Natural killer cell (primary cell): ENCODE measurements around the gene GNAI3. TPM values are rescaled to one million over a fixed set of nuclear protein-coding genes. Genes with fewer than 3 reads are reported as not detected.

Experiments used
- ATAC-seq, 3 donors: fragments of 150-1000 bp in 2 of 3; fragments of 200-7000 bp in 1 of 3; cut with Tn5 transposase; 1 replicate in 1 of 3; 2 replicates in 2 of 3; pipeline ENCODE4 v1.10.0; 2021; ENCODE audit warnings: mild to moderate bottlenecking in 2 of 3, moderate library complexity in 2 of 3
- DNase-seq, 2 donors: peaks; one replicate each; pipeline versions ENCODE4 v3.0.0 to v3.0.0-alpha.2; 2013 to 2021; ENCODE audit warnings: mixed read lengths in 1 of 2
- H3K27ac ChIP-seq: one replicate; pipeline ENCODE4 v1.5.1; 2013; ENCODE audit warnings: mild to moderate bottlenecking, low read length
- H3K27me3 ChIP-seq: one replicate; pipeline ENCODE4 v1.6.1; 2013; ENCODE audit warnings: low read length; ENCODE audit not compliant: control insufficient read depth, insufficient read depth
- H3K36me3 ChIP-seq: one replicate; pipeline ENCODE4 v1.6.1; 2013; ENCODE audit warnings: low read length; ENCODE audit not compliant: control insufficient read depth, insufficient read depth
- H3K4me1 ChIP-seq: one replicate; pipeline ENCODE4 v1.6.1; 2013; ENCODE audit warnings: low read length; ENCODE audit not compliant: control insufficient read depth, insufficient read depth
- H3K4me3 ChIP-seq: one replicate; pipeline ENCODE4 v1.5.1; 2013; ENCODE audit warnings: low read length
- H3K9me3 ChIP-seq: one replicate; pipeline ENCODE4 v1.6.1; 2013; ENCODE audit warnings: low read length; ENCODE audit not compliant: control insufficient read depth, insufficient read depth
- H3K27ac Mint-ChIP-seq, 2 donors: one replicate each; pipeline ENCODE4 v1.8.0; 2022; ENCODE audit warnings: mild to moderate bottlenecking in 2 of 2, mixed read lengths in 2 of 2, moderate library complexity in 1 of 2
- H3K27me3 Mint-ChIP-seq, 2 donors: one replicate each; pipeline ENCODE4 v1.8.0; 2022; ENCODE audit warnings: low read depth in 2 of 2, mixed read lengths in 2 of 2
- H3K36me3 Mint-ChIP-seq: one replicate; pipeline ENCODE4 v1.8.0; 2022; ENCODE audit warnings: mixed read lengths
- H3K4me1 Mint-ChIP-seq, 2 donors: one replicate each; pipeline ENCODE4 v1.8.0; 2022; ENCODE audit warnings: mixed read lengths in 2 of 2
- H3K4me3 Mint-ChIP-seq: one replicate; pipeline ENCODE4 v1.8.0; 2022; ENCODE audit warnings: mild to moderate bottlenecking, moderate library complexity, mixed read lengths
- H3K9me3 Mint-ChIP-seq, 2 donors: one replicate each; pipeline ENCODE4 v1.8.0; 2022; ENCODE audit warnings: mixed read lengths in 2 of 2
- CTCF ChIP-seq: fragments of 200-600 bp; IDR thresholded peaks from one replicate; pipeline ENCODE4 v1.8.0; 2022; ENCODE audit warnings: antibody characterized with exemption
- WGBS: methylation state at CpG from one replicate; pipeline ENCODE4 v1.1.7; 2013; ENCODE audit warnings: missing lambda C conversion rate; ENCODE audit not compliant: insufficient coverage; 5-methylcytosine and 5-hydroxymethylcytosine counted together
- intact Hi-C: fragments of 100-400 bp; cut with micrococcal nuclease; formaldehyde crosslinking; loops from one replicate; pipeline ENCODE4 v1.14.2; 2022
- total RNA-seq, 4 donors: library from RNA; stranded (reverse); fragments of 120-200 nt in 1 of 4; gene quantifications; one replicate each; pipeline versions ENCODE4 v1.2.3 to v1.2.4, GENCODE V29; 2013 to 2022

GNAI3 gene
- total RNA-seq, 3 donors from 2014 or later (not counting 1 experiment from before 2014, with no cell fraction given): 6.1 to 7.6 (median 6.9) TPM

- Histone ChIP-seq H3K4me1 (peaks cover 5% of the 10 kb centered on the region), H3K4me3 (peak overlapping the region; percentile 89), H3K9me3 (no peaks in the 10 kb centered on the region), H3K27me3 (no peaks in the 10 kb centered on the region), H3K36me3 (no peaks in the 10 kb centered on the region), H3K27ac (peak overlapping the region; percentile 94)
- no peak for TF ChIP-seq CTCF
- Mint-ChIP-seq H3K9me3 (no peaks in the 10 kb centered on the region), H3K36me3 (no peaks in the 10 kb centered on the region), H3K27me3 (no peaks in the 10 kb centered on the region), H3K4me3 (peak overlapping the region; percentile 94), H3K27ac (peak overlapping the region; percentile 91 to 98), H3K4me1 (peaks cover 38 to 51% of the 10 kb centered on the region in 2 donors)
- 3% methylated on average over 21 of the region's 22 CpGs for WGBS
- ATAC-seq (peak in 1 of 3 donors; percentile 15), DNase-seq (peak in 1 of 2 donors; percentile 59)
- intact Hi-C loops: loop anchor here (1.0 to 5.0 kb wide), 3 partner anchors 74 to 120 kb away; partner anchors contain the start of gene PSMA5
Measured at GRCh38 chr1:109547463-109548320, 723 bp upstream of the GNAI3 start.

GRCh38 chr1:109556563-109556962 is 8.1 kb downstream of the GNAI3 start:
- H3K4me3 Mint-ChIP-seq: no peak overlapping the region
- ATAC-seq (no peak), DNase-seq (no peak)
- intact Hi-C loops: no loop called here
- Histone ChIP-seq H3K4me1 (no peaks in the 10 kb centered on the region), H3K27me3 (no peaks in the 10 kb centered on the region), H3K36me3 (no peaks in the 10 kb centered on the region), H3K4me3 (no peak overlapping the region), H3K27ac (no peak overlapping the region), H3K9me3 (no peaks in the 10 kb centered on the region)
- no peaks in the 10 kb centered on the region for H3K9me3 Mint-ChIP-seq
- no peaks in the 10 kb centered on the region for H3K27me3 Mint-ChIP-seq
- H3K27ac Mint-ChIP-seq: peak overlapping the region; percentile 23 to 59
- H3K36me3 Mint-ChIP-seq: no peaks in the 10 kb centered on the region
- 100% methylated on average over 2 of the region's 2 CpGs for WGBS
- H3K4me1 Mint-ChIP-seq: peaks cover 71 to 76% of the 10 kb centered on the region in 2 donors
- no peak for TF ChIP-seq CTCF

- H3K36me3 ChIP-seq: no peaks in the 10 kb centered on the region
- ATAC-seq: no peak
- TF ChIP-seq CTCF: no peak
- H3K9me3 ChIP-seq: no peaks in the 10 kb centered on the region
- H3K27me3 ChIP-seq: no peaks in the 10 kb centered on the region
- intact Hi-C loops: no loop called here
- WGBS: 97% methylated on average over 5 of the region's 5 CpGs
- H3K27ac ChIP-seq: no peak overlapping the region
- Mint-ChIP-seq H3K9me3 (no peaks in the 10 kb centered on the region), H3K27ac (no peak overlapping the region), H3K36me3 (no peaks in the 10 kb centered on the region), H3K27me3 (no peaks in the 10 kb centered on the region), H3K4me3 (no peak overlapping the region), H3K4me1 (peaks cover 78 to 84% of the 10 kb centered on the region in 2 donors)
- H3K4me1 ChIP-seq: no peaks in the 10 kb centered on the region
- DNase-seq: no peak
- no peak overlapping the region for H3K4me3 ChIP-seq
Measured at GRCh38 chr1:109557520-109557919, 9.1 kb downstream of the GNAI3 start.
